ENCODE results near the gene ILF3. TPM values are rescaled to one million over a fixed set of nuclear protein-coding genes. Genes with fewer than 3 reads are reported as not detected.

Gene ILF3
- total and polyA plus RNA-seq, 10 of the 15 experiments (the other 5 are each of a cell fraction or from before 2014, with no cell fraction given): 28.1 to 383 (median 176) TPM

- H3K9me3 ChIP-seq (replicated peaks; ENCODE audit: control insufficient read depth, insufficient read depth, low read length): no peaks in the 10 kb centered on the region
- ATAC-seq (peak; percentile 42; the same call in 2 of the 3 replicates), FAIRE-seq (no peak), DNase-seq (ENCODE audit: low read depth, low spot score) (no peak)
- RAD21 ChIA-PET (ENCODE audit: unreplicated experiment): no interaction called here
- intact Hi-C loops (cut with micrococcal nuclease; ENCODE audit: unreplicated experiment): no loop called here
- H2AFZ ChIP-seq (ENCODE audit: control insufficient read depth, low read depth, low read length): no peak overlapping the region
- no peak overlapping the region for H3K27ac ChIP-seq (ENCODE audit: control insufficient read depth, insufficient read depth)
- H3K27me3 ChIP-seq (replicated peaks in 1 of 2; ENCODE audit: control insufficient read depth in 2 of 2, insufficient read depth in 2 of 2, low read length in 1 of 2): no peaks in the 10 kb centered on the region
- WGBS (ENCODE audit: insufficient coverage, insufficient replicate concordance, low lambda C conversion rate, missing lambda C conversion rate): 34% methylated on average over 12 of the region's 12 CpGs
- H3K36me3 ChIP-seq (ENCODE audit: control insufficient read depth in 2 of 2, insufficient read depth in 2 of 2, low read length in 1 of 2): peaks cover 0 to 2% of the 10 kb centered on the region in 2 experiments; a peak in 1 of 4 replicates
- no peak overlapping the region for H3K4me3 ChIP-seq
- POLR2A ChIA-PET: interaction anchor here (0.7 kb wide), 1 partner anchor 736 kb away, joined by 5 read pairs; no protein-coding TSS in a partner anchor
- no peaks in the 10 kb centered on the region for H4K20me1 ChIP-seq (ENCODE audit: control insufficient read depth, insufficient read depth)
- BruUV-seq (replicated peaks): no TSS peak
- no peaks in the 10 kb centered on the region for H3K4me1 ChIP-seq (ENCODE audit: control insufficient read depth, insufficient read depth, low read length)
- no peaks in the 10 kb centered on the region for H3K79me2 ChIP-seq (ENCODE audit: control insufficient read depth, insufficient read depth, low read length)
- no peak overlapping the region for H3K4me2 ChIP-seq (ENCODE audit: control insufficient read depth, insufficient read depth)
- in situ Hi-C loops (cut with MboI): no loop called here
- SMC1A ChIA-PET (ENCODE audit: uncharacterized antibody, unreplicated experiment): interaction anchor here (1.0 kb wide), 1 partner anchor 157 kb away, joined by 3 read pairs; no protein-coding TSS in a partner anchor
- CTCF ChIA-PET: interaction anchor here (0.6 to 1.5 kb wide), 3 partner anchors 10 to 329 kb away, joined by 3 to 4 read pairs (median 3); partner anchors contain the start of gene DNM2
- no peak overlapping the region for H3K9ac ChIP-seq (ENCODE audit: control insufficient read depth, insufficient read depth, low read length)
- no peak for TF ChIP-seq ASH2L (IDR thresholded peaks at IDR 0.05; ENCODE audit: borderline replicate concordance, low read depth)
- no peak for TF ChIP-seq ATF2 (IDR thresholded peaks at IDR 0.05; ENCODE audit: low read length)
- TF ChIP-seq GATAD2B (conservative IDR thresholded peaks at IDR 0.05; ENCODE audit: low read depth): no peak
- no peak for TF ChIP-seq ZNF274 (IDR thresholded peaks at IDR 0.05; ENCODE audit: insufficient read depth, insufficient read length)
- TF ChIP-seq CBX3 (IDR thresholded peaks at IDR 0.05; ENCODE audit: borderline replicate concordance, low read depth): no peak
- TF ChIP-seq CREB1 (IDR thresholded peaks at IDR 0.05; ENCODE audit: low read depth): peak; percentile 53; the same call in 1 of the 2 replicates
- TF ChIP-seq E2F4 (IDR thresholded peaks at IDR 0.05; ENCODE audit: low read depth, low read length): no peak
- TF ChIP-seq RAD51 (IDR thresholded peaks at IDR 0.05): peak; percentile 69
- no peak for TF ChIP-seq KDM1A (IDR thresholded peaks at IDR 0.05; ENCODE audit: borderline replicate concordance)
- TF ChIP-seq, protein P1, sequence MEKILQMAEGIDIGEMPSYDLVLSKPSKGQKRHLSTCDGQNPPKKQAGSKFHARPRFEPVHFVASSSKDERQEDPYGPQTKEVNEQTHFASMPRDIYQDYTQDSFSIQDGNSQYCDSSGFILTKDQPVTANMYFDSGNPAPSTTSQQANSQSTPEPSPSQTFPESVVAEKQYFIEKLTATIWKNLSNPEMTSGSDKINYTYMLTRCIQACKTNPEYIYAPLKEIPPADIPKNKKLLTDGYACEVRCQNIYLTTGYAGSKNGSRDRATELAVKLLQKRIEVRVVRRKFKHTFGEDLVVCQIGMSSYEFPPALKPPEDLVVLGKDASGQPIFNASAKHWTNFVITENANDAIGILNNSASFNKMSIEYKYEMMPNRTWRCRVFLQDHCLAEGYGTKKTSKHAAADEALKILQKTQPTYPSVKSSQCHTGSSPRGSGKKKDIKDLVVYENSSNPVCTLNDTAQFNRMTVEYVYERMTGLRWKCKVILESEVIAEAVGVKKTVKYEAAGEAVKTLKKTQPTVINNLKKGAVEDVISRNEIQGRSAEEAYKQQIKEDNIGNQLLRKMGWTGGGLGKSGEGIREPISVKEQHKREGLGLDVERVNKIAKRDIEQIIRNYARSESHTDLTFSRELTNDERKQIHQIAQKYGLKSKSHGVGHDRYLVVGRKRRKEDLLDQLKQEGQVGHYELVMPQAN (conservative IDR thresholded peaks at IDR 0.05): no peak
- TF ChIP-seq ZBTB40 (IDR thresholded peaks at IDR 0.05; ENCODE audit: borderline replicate concordance): no peak
- TF ChIP-seq, protein P2, sequence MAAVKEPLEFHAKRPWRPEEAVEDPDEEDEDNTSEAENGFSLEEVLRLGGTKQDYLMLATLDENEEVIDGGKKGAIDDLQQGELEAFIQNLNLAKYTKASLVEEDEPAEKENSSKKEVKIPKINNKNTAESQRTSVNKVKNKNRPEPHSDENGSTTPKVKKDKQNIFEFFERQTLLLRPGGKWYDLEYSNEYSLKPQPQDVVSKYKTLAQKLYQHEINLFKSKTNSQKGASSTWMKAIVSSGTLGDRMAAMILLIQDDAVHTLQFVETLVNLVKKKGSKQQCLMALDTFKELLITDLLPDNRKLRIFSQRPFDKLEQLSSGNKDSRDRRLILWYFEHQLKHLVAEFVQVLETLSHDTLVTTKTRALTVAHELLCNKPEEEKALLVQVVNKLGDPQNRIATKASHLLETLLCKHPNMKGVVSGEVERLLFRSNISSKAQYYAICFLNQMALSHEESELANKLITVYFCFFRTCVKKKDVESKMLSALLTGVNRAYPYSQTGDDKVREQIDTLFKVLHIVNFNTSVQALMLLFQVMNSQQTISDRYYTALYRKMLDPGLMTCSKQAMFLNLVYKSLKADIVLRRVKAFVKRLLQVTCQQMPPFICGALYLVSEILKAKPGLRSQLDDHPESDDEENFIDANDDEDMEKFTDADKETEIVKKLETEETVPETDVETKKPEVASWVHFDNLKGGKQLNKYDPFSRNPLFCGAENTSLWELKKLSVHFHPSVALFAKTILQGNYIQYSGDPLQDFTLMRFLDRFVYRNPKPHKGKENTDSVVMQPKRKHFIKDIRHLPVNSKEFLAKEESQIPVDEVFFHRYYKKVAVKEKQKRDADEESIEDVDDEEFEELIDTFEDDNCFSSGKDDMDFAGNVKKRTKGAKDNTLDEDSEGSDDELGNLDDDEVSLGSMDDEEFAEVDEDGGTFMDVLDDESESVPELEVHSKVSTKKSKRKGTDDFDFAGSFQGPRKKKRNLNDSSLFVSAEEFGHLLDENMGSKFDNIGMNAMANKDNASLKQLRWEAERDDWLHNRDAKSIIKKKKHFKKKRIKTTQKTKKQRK (IDR thresholded peaks at IDR 0.05; ENCODE audit: low read depth, low read length): no peak
Observed at GRCh38 chr19:10706990-10707389, 52.8 kb downstream of the ILF3 start.
